H9 (cell line): ENCODE measurements around the gene IDH2. TPM values are rescaled to one million over a fixed set of nuclear protein-coding genes. Genes with fewer than 3 reads are reported as not detected.
A peak's percentile ranks its signal among the peaks of the same experiment; 100 is the strongest.

Experiments used
- DNase-seq: peaks from one replicate; pipeline ENCODE4 v3.0.0-alpha.2; 2017
- H2AFZ ChIP-seq: one replicate; pipeline ENCODE4 v1.6.1; 2013; ENCODE audit warnings: mild to moderate bottlenecking, low read length, control low read depth, moderate library complexity
- H2AK5ac ChIP-seq: 2 replicates; pipeline ENCODE4 v1.6.1; 2013; ENCODE audit warnings: low read length, control low read depth, mixed read lengths; ENCODE audit not compliant: insufficient read length
- H2BK120ac ChIP-seq: one replicate; pipeline ENCODE4 v1.6.1; 2013; ENCODE audit warnings: low read depth, mild to moderate bottlenecking, low read length, control low read depth, inconsistent platforms; ENCODE audit not compliant: poor library complexity, severe bottlenecking
- H2BK12ac ChIP-seq: 2 replicates; pipeline ENCODE4 v1.6.1; 2013; ENCODE audit warnings: low read length, control low read depth, mixed read lengths, low read depth; ENCODE audit not compliant: insufficient read length
- H2BK15ac ChIP-seq: 2 replicates; pipeline ENCODE4 v1.6.1; 2013; ENCODE audit warnings: low read depth, low read length, control low read depth
- H2BK20ac ChIP-seq: one replicate; pipeline ENCODE4 v1.6.1; 2013; ENCODE audit warnings: low read depth, mild to moderate bottlenecking, low read length, control low read depth, inconsistent platforms; ENCODE audit not compliant: poor library complexity, severe bottlenecking
- H2BK5ac ChIP-seq: 2 replicates; pipeline ENCODE4 v1.6.1; 2013; ENCODE audit warnings: low read length, control low read depth, mixed read lengths; ENCODE audit not compliant: insufficient read length
- H3K14ac ChIP-seq: 2 replicates; pipeline ENCODE4 v1.6.1; 2013; ENCODE audit warnings: low read length, control low read depth; ENCODE audit not compliant: insufficient read depth
- H3K18ac ChIP-seq: 2 replicates; pipeline ENCODE4 v1.6.1; 2013; ENCODE audit warnings: low read depth, mild to moderate bottlenecking, mixed read lengths, low read length, control low read depth; ENCODE audit not compliant: insufficient read length
- H3K23ac ChIP-seq: 2 replicates; pipeline ENCODE4 v1.6.1; 2013; ENCODE audit warnings: low read length, control low read depth, mixed read lengths, low read depth; ENCODE audit not compliant: insufficient read length
- H3K23me2 ChIP-seq: 2 replicates; pipeline ENCODE4 v1.6.1; 2013; ENCODE audit warnings: low read depth, mild to moderate bottlenecking, mixed read lengths, low read length, control low read depth; ENCODE audit not compliant: insufficient read length, poor library complexity, severe bottlenecking
- H3K27ac ChIP-seq: 2 replicates; pipeline ENCODE4 v1.5.1; 2013; ENCODE audit warnings: low read length, control low read depth, mixed read lengths, low read depth; ENCODE audit not compliant: insufficient read length
- H3K27me3 ChIP-seq: 2 replicates; pipeline ENCODE4 v1.6.1; 2013; ENCODE audit warnings: low read length, control low read depth, inconsistent platforms; ENCODE audit not compliant: insufficient read depth
- H3K4ac ChIP-seq: 2 replicates; pipeline ENCODE4 v1.6.1; 2013; ENCODE audit warnings: low read depth, mild to moderate bottlenecking, control low read depth, inconsistent platforms, low read length, moderate library complexity
- H3K4me1 ChIP-seq: 2 replicates; pipeline ENCODE4 v1.6.1; 2013; ENCODE audit warnings: low read length, control low read depth, inconsistent platforms; ENCODE audit not compliant: insufficient read depth
- H3K4me2 ChIP-seq: 2 replicates; pipeline ENCODE4 v1.6.1; 2013; ENCODE audit warnings: low read length, control low read depth, mixed read lengths; ENCODE audit not compliant: insufficient read length, insufficient read depth
- H3K56ac ChIP-seq: 2 replicates; pipeline ENCODE4 v1.6.1; 2013; ENCODE audit warnings: low read depth, mild to moderate bottlenecking, mixed read lengths, low read length, control low read depth; ENCODE audit not compliant: insufficient read length
- H3K79me1 ChIP-seq: 2 replicates; pipeline ENCODE4 v1.6.1; 2013; ENCODE audit warnings: low read depth, mild to moderate bottlenecking, moderate library complexity, low read length, control low read depth, inconsistent platforms; ENCODE audit not compliant: insufficient read depth, poor library complexity, severe bottlenecking
- H3K79me2 ChIP-seq: 2 replicates; pipeline ENCODE4 v1.6.1; 2013; ENCODE audit warnings: low read length, control low read depth, inconsistent platforms; ENCODE audit not compliant: insufficient read depth
- H3K9ac ChIP-seq: 2 replicates; pipeline ENCODE4 v1.6.1; 2013; ENCODE audit warnings: low read length, control low read depth, mixed read lengths; ENCODE audit not compliant: insufficient read length; ENCODE audit errors: extremely low read depth
- H3K9me3 ChIP-seq: one replicate; pipeline ENCODE4 v1.6.1; 2013; ENCODE audit warnings: low read depth, low read length, inconsistent platforms; ENCODE audit not compliant: control insufficient read depth
- H3T11ph ChIP-seq: one replicate; pipeline ENCODE4 v1.6.1; 2013; ENCODE audit warnings: mild to moderate bottlenecking, low read length, control low read depth, inconsistent platforms
- H4K20me1 ChIP-seq: one replicate; pipeline ENCODE4 v1.6.1; 2013; ENCODE audit not compliant: control insufficient read depth, insufficient read length, insufficient read depth
- H4K5ac ChIP-seq: 2 replicates; pipeline ENCODE4 v1.6.1; 2013; ENCODE audit warnings: low read depth, mild to moderate bottlenecking, mixed read lengths, low read length, control low read depth; ENCODE audit not compliant: insufficient read length
- H4K8ac ChIP-seq: replicated peaks from 2 replicates; pipeline ENCODE4 v1.6.1; 2013; ENCODE audit warnings: low read length, control low read depth, mixed read lengths, low read depth; ENCODE audit not compliant: insufficient read length
- H4K91ac ChIP-seq: 2 replicates; pipeline ENCODE4 v1.6.1; 2013; ENCODE audit warnings: low read depth, mild to moderate bottlenecking, moderate library complexity, mixed read lengths, low read length, control low read depth; ENCODE audit not compliant: insufficient read length
- H3K27ac Mint-ChIP-seq, 3 experiments: 2 replicates in 2 of 3; 3 replicates in 1 of 3; pipeline ENCODE4 v1.8.0; 2020 to 2021; ENCODE audit warnings: mixed read lengths in 3 of 3, mild to moderate bottlenecking in 1 of 3, moderate library complexity in 1 of 3
- H3K27me3 Mint-ChIP-seq: 2 replicates; pipeline ENCODE4 v1.8.0; 2021; ENCODE audit warnings: low read depth, mild to moderate bottlenecking, moderate library complexity, mixed read lengths
- H3K36me3 Mint-ChIP-seq, 3 experiments: 2 replicates in 2 of 3; 3 replicates in 1 of 3; pipeline ENCODE4 v1.8.0; 2020 to 2021; ENCODE audit warnings: low read depth in 3 of 3, mixed read lengths in 3 of 3; ENCODE audit not compliant: insufficient read depth in 1 of 3
- H3K4me1 Mint-ChIP-seq, 2 experiments: 2 replicates each; pipeline ENCODE4 v1.8.0; 2020; ENCODE audit warnings: mixed read lengths in 2 of 2
- H3K4me3 Mint-ChIP-seq, 2 experiments: 2 replicates in 1 of 2; 3 replicates in 1 of 2; pipeline ENCODE4 v1.8.0; 2020 to 2021; ENCODE audit warnings: mild to moderate bottlenecking in 2 of 2, mixed read lengths in 2 of 2, moderate library complexity in 1 of 2
- H3K9me3 Mint-ChIP-seq, 2 experiments: 2 replicates in 1 of 2; 3 replicates in 1 of 2; pipeline ENCODE4 v1.8.0; 2020; ENCODE audit warnings: mild to moderate bottlenecking in 2 of 2, mixed read lengths in 2 of 2, moderate library complexity in 1 of 2
- WGBS: extraction: QIAGEN DNeasy Blood & Tissue Kit; methylation state at CpG from one replicate; pipeline ENCODE4 v1.1.7; 2013; ENCODE audit warnings: missing lambda C conversion rate, low lambda C conversion rate, mixed read lengths; ENCODE audit not compliant: insufficient read length; ENCODE audit errors: extremely low coverage; 5-methylcytosine and 5-hydroxymethylcytosine counted together
- total RNA-seq: library from RNA; stranded (reverse); gene quantifications from 2 replicates; pipeline ENCODE4 v1.2.1, GENCODE V29; 2021
- TF ChIP-seq, protein P1 (sequence below): fragments of 200-600 bp; sonication (generic); conservative IDR thresholded peaks from 3 replicates; pipeline ENCODE4 v1.8.0; 2021; ENCODE audit warnings: antibody characterized with exemption, mild to moderate bottlenecking

Gene IDH2
- total RNA-seq, 1 experiment from 2014 or later = 57.7 TPM

DNA sequence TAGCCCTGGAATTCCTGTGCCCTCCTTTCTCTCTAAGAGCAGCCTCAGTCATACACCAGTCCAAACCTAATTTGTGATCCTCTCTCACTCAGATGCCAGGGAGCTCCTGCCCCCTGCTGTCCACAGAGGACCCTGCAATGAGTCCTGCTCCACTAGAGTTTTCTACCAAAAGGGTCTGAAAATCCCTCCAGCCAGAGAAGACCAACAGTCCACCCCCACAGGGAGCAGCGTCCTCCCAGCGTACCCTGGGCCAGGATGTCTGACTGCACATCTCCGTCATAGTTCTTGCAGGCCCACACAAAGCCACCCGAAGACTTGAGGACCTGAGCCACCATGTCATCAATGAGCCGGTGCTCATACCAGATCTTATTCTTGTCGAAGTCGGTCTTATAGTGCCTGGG, 15.4 kb downstream of the IDH2 start:
- Histone ChIP-seq H2AK5ac (no peak overlapping the region), H3K23me2 (no peaks in the 10 kb centered on the region), H3K56ac (no peak overlapping the region), H3K9me3 (no peaks in the 10 kb centered on the region), H2BK5ac (no peak overlapping the region), H3K18ac (no peak overlapping the region), H2BK20ac (no peak overlapping the region), H3K4me1 (no peaks in the 10 kb centered on the region), H4K5ac (no peak overlapping the region), H4K8ac (no peak overlapping the region), H2BK15ac (no peak overlapping the region), H3K9ac (no peak overlapping the region), H2BK12ac (no peak overlapping the region), H2AFZ (no peak overlapping the region), H4K20me1 (no peaks in the 10 kb centered on the region), H3K27ac (no peak overlapping the region), H3K79me1 (no peaks in the 10 kb centered on the region), H2BK120ac (no peak overlapping the region), H3K79me2 (no peaks in the 10 kb centered on the region), H3T11ph (no peak overlapping the region), H3K14ac (no peak overlapping the region), H3K4me2 (no peak overlapping the region), H3K27me3 (no peaks in the 10 kb centered on the region), H4K91ac (no peak overlapping the region), H3K4ac (no peak overlapping the region), H3K23ac (no peak overlapping the region)
- TF ChIP-seq, protein P1, sequence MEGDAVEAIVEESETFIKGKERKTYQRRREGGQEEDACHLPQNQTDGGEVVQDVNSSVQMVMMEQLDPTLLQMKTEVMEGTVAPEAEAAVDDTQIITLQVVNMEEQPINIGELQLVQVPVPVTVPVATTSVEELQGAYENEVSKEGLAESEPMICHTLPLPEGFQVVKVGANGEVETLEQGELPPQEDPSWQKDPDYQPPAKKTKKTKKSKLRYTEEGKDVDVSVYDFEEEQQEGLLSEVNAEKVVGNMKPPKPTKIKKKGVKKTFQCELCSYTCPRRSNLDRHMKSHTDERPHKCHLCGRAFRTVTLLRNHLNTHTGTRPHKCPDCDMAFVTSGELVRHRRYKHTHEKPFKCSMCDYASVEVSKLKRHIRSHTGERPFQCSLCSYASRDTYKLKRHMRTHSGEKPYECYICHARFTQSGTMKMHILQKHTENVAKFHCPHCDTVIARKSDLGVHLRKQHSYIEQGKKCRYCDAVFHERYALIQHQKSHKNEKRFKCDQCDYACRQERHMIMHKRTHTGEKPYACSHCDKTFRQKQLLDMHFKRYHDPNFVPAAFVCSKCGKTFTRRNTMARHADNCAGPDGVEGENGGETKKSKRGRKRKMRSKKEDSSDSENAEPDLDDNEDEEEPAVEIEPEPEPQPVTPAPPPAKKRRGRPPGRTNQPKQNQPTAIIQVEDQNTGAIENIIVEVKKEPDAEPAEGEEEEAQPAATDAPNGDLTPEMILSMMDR = peak; percentile 83
- Mint-ChIP-seq H3K4me3 (no peak overlapping the region), H3K36me3 (peaks cover 19 to 46% (median 35%) of the 10 kb centered on the region in 3 experiments; a peak in 6 of 7 replicates), H3K27ac (no peak overlapping the region; a peak in 1 of 7 replicates), H3K4me1 (peaks cover 4 to 7% of the 10 kb centered on the region in 2 experiments), H3K9me3 (no peaks in the 10 kb centered on the region; a peak in 1 of 5 replicates), H3K27me3 (no peaks in the 10 kb centered on the region)
- DNase-seq = peak; percentile 63
- WGBS = no CpG with 5 or more reads among the region's 7 CpGs
